MM.1S (cell line): ENCODE measurements around the gene CACNA1C.

Experiments used
- EZH2 ChIP-seq: fragments of 300-600 bp; sonication (generic); optimal IDR thresholded peaks from 2 replicates; pipeline ENCODE3; 2017; ENCODE audit warnings: low read depth, mild to moderate bottlenecking, antibody characterized with exemption, low read length, mixed read lengths
- TF ChIP-seq, protein P1 (sequence below): fragments of 300-600 bp; sonication (generic); IDR thresholded peaks from 2 replicates; pipeline ENCODE4 v1.5.1; 2016; ENCODE audit warnings: antibody characterized with exemption, low read length, mixed read lengths

DNA sequence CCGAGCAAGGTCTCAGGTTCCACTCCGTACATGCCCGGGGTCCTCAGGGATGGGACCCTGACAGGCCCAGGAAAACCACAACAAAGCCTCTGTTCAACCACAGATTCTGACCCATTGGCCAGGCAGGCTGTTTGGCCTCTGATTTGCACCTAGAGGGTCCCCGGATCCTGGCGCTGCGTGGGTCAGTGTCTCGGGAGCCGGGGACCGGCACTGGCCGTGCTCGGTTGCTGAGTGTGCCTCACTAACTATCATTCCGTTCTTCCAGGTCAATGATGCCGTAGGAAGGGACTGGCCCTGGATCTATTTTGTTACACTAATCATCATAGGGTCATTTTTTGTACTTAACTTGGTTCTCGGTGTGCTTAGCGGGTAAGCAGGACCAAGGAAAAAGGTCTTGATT lies 451.8 kb downstream of the CACNA1C start:
- TF ChIP-seq, protein P1, sequence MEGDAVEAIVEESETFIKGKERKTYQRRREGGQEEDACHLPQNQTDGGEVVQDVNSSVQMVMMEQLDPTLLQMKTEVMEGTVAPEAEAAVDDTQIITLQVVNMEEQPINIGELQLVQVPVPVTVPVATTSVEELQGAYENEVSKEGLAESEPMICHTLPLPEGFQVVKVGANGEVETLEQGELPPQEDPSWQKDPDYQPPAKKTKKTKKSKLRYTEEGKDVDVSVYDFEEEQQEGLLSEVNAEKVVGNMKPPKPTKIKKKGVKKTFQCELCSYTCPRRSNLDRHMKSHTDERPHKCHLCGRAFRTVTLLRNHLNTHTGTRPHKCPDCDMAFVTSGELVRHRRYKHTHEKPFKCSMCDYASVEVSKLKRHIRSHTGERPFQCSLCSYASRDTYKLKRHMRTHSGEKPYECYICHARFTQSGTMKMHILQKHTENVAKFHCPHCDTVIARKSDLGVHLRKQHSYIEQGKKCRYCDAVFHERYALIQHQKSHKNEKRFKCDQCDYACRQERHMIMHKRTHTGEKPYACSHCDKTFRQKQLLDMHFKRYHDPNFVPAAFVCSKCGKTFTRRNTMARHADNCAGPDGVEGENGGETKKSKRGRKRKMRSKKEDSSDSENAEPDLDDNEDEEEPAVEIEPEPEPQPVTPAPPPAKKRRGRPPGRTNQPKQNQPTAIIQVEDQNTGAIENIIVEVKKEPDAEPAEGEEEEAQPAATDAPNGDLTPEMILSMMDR = no peak
- TF ChIP-seq EZH2 = no peak
